Mesendoderm (in vitro differentiated cells): ENCODE measurements around the gene TRIM8.
A peak's percentile ranks its signal among the peaks of the same experiment; 100 is the strongest.

Experiments
- DNase-seq: peaks from one replicate; pipeline ENCODE4 v3.0.0; 2013
- H2AK5ac ChIP-seq: 2 replicates; pipeline ENCODE4 v1.6.1; 2013; ENCODE audit warnings: low read length, inconsistent platforms
- H2BK120ac ChIP-seq: 2 replicates; pipeline ENCODE4 v1.6.1; 2013; ENCODE audit warnings: low read depth, mild to moderate bottlenecking, low read length, moderate library complexity, mixed read lengths
- H2BK15ac ChIP-seq: replicated peaks from 2 replicates; pipeline ENCODE4 v1.6.1; 2013; ENCODE audit warnings: low read depth, mild to moderate bottlenecking, moderate library complexity
- H2BK5ac ChIP-seq: 2 replicates; pipeline ENCODE4 v1.6.1; 2013; ENCODE audit warnings: low read length, inconsistent platforms
- H3K18ac ChIP-seq: 2 replicates; pipeline ENCODE4 v1.6.1; 2013; ENCODE audit warnings: mild to moderate bottlenecking, low read length, mixed read lengths
- H3K23ac ChIP-seq: one replicate; pipeline ENCODE4 v1.6.1; 2013; ENCODE audit warnings: low read length
- H3K27ac ChIP-seq: 2 replicates; pipeline ENCODE4 v1.5.1; 2013; ENCODE audit warnings: low read depth, mild to moderate bottlenecking, inconsistent platforms, low read length, moderate library complexity
- H3K27me3 ChIP-seq: 2 replicates; pipeline ENCODE4 v1.6.1; 2013; ENCODE audit warnings: low read length, control low read depth, mild to moderate bottlenecking, inconsistent platforms; ENCODE audit not compliant: insufficient read depth, poor library complexity
- H3K36me3 ChIP-seq: 2 replicates; pipeline ENCODE4 v1.6.1; 2013; ENCODE audit warnings: low read length, inconsistent platforms; ENCODE audit not compliant: control insufficient read depth, insufficient read depth
- H3K4ac ChIP-seq: one replicate; pipeline ENCODE4 v1.6.1; 2013; ENCODE audit warnings: low read depth, mild to moderate bottlenecking, low read length, moderate library complexity
- H3K4me1 ChIP-seq: 2 replicates; pipeline ENCODE4 v1.6.1; 2013; ENCODE audit warnings: low read depth, low read length, inconsistent platforms; ENCODE audit not compliant: control insufficient read depth
- H3K4me2 ChIP-seq: 2 replicates; pipeline ENCODE4 v1.6.1; 2013; ENCODE audit warnings: low read length
- H3K4me3 ChIP-seq: 2 replicates; pipeline ENCODE4 v1.5.1; 2013; ENCODE audit warnings: mild to moderate bottlenecking, low read length
- H3K56ac ChIP-seq: one replicate; pipeline ENCODE4 v1.6.1; 2013; ENCODE audit warnings: low read length
- H3K79me1 ChIP-seq: 2 replicates; pipeline ENCODE4 v1.6.1; 2013; ENCODE audit warnings: low read length, inconsistent platforms
- H3K79me2 ChIP-seq: 2 replicates; pipeline ENCODE4 v1.6.1; 2013; ENCODE audit warnings: mild to moderate bottlenecking, low read length; ENCODE audit not compliant: control insufficient read depth, insufficient read depth
- H3K9ac ChIP-seq: 2 replicates; pipeline ENCODE4 v1.6.1; 2013; ENCODE audit warnings: low read length, inconsistent platforms
- H4K5ac ChIP-seq: one replicate; pipeline ENCODE4 v1.6.1; 2013; ENCODE audit warnings: low read length
- H4K8ac ChIP-seq: one replicate; pipeline ENCODE4 v1.6.1; 2013; ENCODE audit warnings: low read depth, mild to moderate bottlenecking, control low read depth, low read length, moderate library complexity
- WGBS: extraction: QIAGEN DNeasy Blood & Tissue Kit; methylation state at CpG from one replicate; pipeline ENCODE4 v1.1.7; 2013; ENCODE audit warnings: low lambda C conversion rate, missing lambda C conversion rate; ENCODE audit not compliant: insufficient coverage; ENCODE audit errors: extremely low coverage; 5-methylcytosine and 5-hydroxymethylcytosine counted together

The TRIM8 gene

DNA sequence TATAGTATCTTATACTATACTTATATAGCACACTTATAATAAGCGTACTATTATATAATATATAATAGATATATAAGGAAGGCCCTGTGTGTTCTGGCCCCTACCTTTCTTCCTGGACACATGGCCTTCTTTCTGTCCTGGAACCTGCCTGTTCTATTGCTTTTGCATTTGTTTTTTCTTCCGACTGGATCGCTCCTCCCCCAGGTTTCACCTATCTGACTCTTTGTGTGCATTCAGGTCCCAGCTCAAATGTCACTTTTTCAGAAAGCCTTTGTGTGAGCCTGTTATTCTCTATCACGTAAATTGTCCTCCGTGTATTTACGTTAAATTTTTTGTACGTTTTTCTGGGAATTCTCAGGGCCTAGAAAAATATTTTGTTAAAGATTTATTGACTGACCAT lies 2.9 kb upstream of the TRIM8 start:
- Histone ChIP-seq H2BK5ac (no peak overlapping the region), H3K56ac (peak overlapping the region; percentile 90), H3K79me1 (peaks cover under 1% of the 10 kb centered on the region), H2BK120ac (no peak overlapping the region), H2BK15ac (no peak overlapping the region), H3K18ac (no peak overlapping the region), H3K36me3 (no peaks in the 10 kb centered on the region), H3K4me1 (peaks cover under 1% of the 10 kb centered on the region), H3K79me2 (peaks cover 13% of the 10 kb centered on the region), H3K27ac (no peak overlapping the region), H3K4ac (no peak overlapping the region), H3K4me2 (peak overlapping the region; percentile 14), H2AK5ac (no peak overlapping the region), H3K27me3 (no peaks in the 10 kb centered on the region), H3K23ac (no peak overlapping the region), H4K8ac (no peak overlapping the region), H4K5ac (no peak overlapping the region), H3K9ac (peak overlapping the region; percentile 85), H3K4me3 (no peak overlapping the region)
- WGBS, result no CpG with 5 or more reads among the region's 7 CpGs
- DNase-seq, result no peak

GRCh38 chr10:102641880-102642735 lies 2.2 kb upstream of the TRIM8 start:
- Histone ChIP-seq H2BK5ac (no peak overlapping the region), H3K56ac (peak overlapping the region; percentile 96), H3K18ac (peak overlapping the region; percentile 92), H2BK15ac (no peak overlapping the region), H3K79me1 (peaks cover 5% of the 10 kb centered on the region), H3K4ac (peak overlapping the region; percentile 97), H3K27me3 (no peaks in the 10 kb centered on the region), H2BK120ac (peak overlapping the region; percentile 65), H3K36me3 (no peaks in the 10 kb centered on the region), H3K4me1 (peaks cover 3% of the 10 kb centered on the region), H4K5ac (peak overlapping the region; percentile 81), H3K4me2 (peak overlapping the region; percentile 99), H3K79me2 (peaks cover 20% of the 10 kb centered on the region), H3K23ac (peak overlapping the region; percentile 89), H4K8ac (peak overlapping the region; percentile 30), H3K27ac (peak overlapping the region; percentile 97), H3K4me3 (peak overlapping the region; percentile 63), H2AK5ac (no peak overlapping the region), H3K9ac (peak overlapping the region; percentile 85)
- peak; percentile 99 for DNase-seq
- no CpG with 5 or more reads among the region's 77 CpGs for WGBS

GRCh38 chr10:102642736-102643335 lies 1.4 kb upstream of the TRIM8 start:
- Histone ChIP-seq H2BK120ac (peak overlapping the region; percentile 64), H3K4me2 (peak overlapping the region; percentile 74), H4K8ac (peak overlapping the region; percentile 44), H3K27ac (peak overlapping the region; percentile 97), H3K23ac (peak overlapping the region; percentile 89), H3K4me3 (peak overlapping the region; percentile 57), H3K4me1 (peaks cover 3% of the 10 kb centered on the region), H3K27me3 (no peaks in the 10 kb centered on the region), H2BK5ac (no peak overlapping the region), H2BK15ac (no peak overlapping the region), H3K9ac (peak overlapping the region; percentile 84), H3K4ac (peak overlapping the region; percentile 97), H3K79me1 (peaks cover 5% of the 10 kb centered on the region), H3K36me3 (no peaks in the 10 kb centered on the region), H2AK5ac (no peak overlapping the region), H3K18ac (peak overlapping the region; percentile 92), H3K56ac (peak overlapping the region; percentile 96), H3K79me2 (peaks cover 27% of the 10 kb centered on the region), H4K5ac (no peak overlapping the region)
- no peak for DNase-seq
- no CpG with 5 or more reads among the region's 45 CpGs for WGBS

- WGBS, result no CpG with 5 or more reads among the region's 76 CpGs
- Histone ChIP-seq H2BK15ac (no peak overlapping the region), H3K56ac (peak overlapping the region; percentile 86), H3K4me2 (peak overlapping the region; percentile 89), H2AK5ac (no peak overlapping the region), H3K27me3 (no peaks in the 10 kb centered on the region), H3K79me1 (peaks cover 11% of the 10 kb centered on the region), H3K4ac (peak overlapping the region; percentile 97), H3K4me3 (peak overlapping the region; percentile 57), H3K4me1 (peaks cover 3% of the 10 kb centered on the region), H2BK120ac (peak overlapping the region; percentile 64), H4K8ac (peak overlapping the region; percentile 44), H3K23ac (peak overlapping the region; percentile 29), H3K18ac (peak overlapping the region; percentile 92), H3K9ac (peak overlapping the region; percentile 84), H4K5ac (no peak overlapping the region), H2BK5ac (no peak overlapping the region), H3K27ac (peak overlapping the region; percentile 97), H3K36me3 (no peaks in the 10 kb centered on the region), H3K79me2 (peaks cover 34% of the 10 kb centered on the region)
- DNase-seq, result peak; percentile 86
Observed at GRCh38 chr10:102643336-102644065, 778 bp upstream of the TRIM8 start.

DNA sequence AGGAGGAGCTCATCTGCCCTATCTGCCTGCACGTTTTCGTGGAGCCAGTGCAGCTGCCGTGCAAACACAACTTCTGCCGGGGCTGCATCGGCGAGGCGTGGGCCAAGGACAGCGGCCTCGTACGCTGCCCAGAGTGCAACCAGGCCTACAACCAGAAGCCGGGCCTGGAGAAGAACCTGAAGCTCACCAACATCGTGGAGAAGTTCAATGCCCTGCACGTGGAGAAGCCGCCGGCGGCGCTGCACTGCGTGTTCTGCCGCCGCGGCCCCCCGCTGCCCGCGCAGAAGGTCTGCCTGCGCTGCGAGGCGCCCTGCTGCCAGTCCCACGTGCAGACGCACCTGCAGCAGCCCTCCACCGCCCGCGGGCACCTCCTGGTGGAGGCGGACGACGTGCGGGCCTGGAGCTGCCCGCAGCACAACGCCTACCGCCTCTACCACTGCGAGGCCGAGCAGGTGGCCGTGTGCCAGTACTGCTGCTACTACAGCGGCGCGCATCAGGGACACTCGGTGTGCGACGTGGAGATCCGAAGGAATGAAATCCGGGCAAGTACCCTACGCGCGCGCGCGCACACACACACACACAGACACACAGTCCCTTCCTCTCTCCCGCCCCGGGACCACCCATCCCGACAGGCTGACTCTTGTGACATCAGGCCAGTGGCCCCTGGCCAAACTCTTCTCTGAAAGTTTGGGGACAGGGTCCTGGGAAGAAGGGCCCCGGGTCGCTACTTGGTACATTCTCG lies 538 bp downstream of the TRIM8 start:
- Histone ChIP-seq H2AK5ac (no peak overlapping the region), H3K27me3 (no peaks in the 10 kb centered on the region), H2BK5ac (no peak overlapping the region), H4K8ac (no peak overlapping the region), H2BK15ac (no peak overlapping the region), H4K5ac (no peak overlapping the region), H3K36me3 (no peaks in the 10 kb centered on the region), H3K79me2 (peaks cover 45% of the 10 kb centered on the region), H3K4ac (no peak overlapping the region), H3K56ac (peak overlapping the region; percentile 86), H3K9ac (peak overlapping the region; percentile 61), H3K4me1 (peaks cover 7% of the 10 kb centered on the region), H3K27ac (peak overlapping the region; percentile 97), H3K4me2 (peak overlapping the region; percentile 89), H3K4me3 (peak overlapping the region; percentile 53), H3K79me1 (peaks cover 19% of the 10 kb centered on the region), H3K23ac (no peak overlapping the region), H3K18ac (peak overlapping the region; percentile 92), H2BK120ac (no peak overlapping the region)
- no CpG with 5 or more reads among the region's 62 CpGs for WGBS
- DNase-seq, result peak; percentile 89
